Thymus (tissue), 11 donors: ENCODE results near the gene IFNG-AS1. TPM values are rescaled to one million over a fixed set of nuclear protein-coding genes. Genes with fewer than 3 reads are reported as not detected.

ENCODE experiments used
- DNase-seq, 9 donors: peaks; one replicate each; pipeline ENCODE4 v3.0.0-alpha.2; 2013; ENCODE audit warnings: low spot score in 9 of 9, low read depth in 6 of 9, missing footprints in 1 of 9
- H3K27ac ChIP-seq, 2 donors: one replicate each; pipeline ENCODE4 v1.5.1; 2013; ENCODE audit warnings: control low read depth in 1 of 2, low read depth in 1 of 2, low read length in 1 of 2, mild to moderate bottlenecking in 1 of 2, moderate library complexity in 1 of 2
- H3K27me3 ChIP-seq, 2 donors: one replicate each; pipeline ENCODE4 v1.5.1; 2013; ENCODE audit warnings: low read length in 1 of 2; ENCODE audit not compliant: control insufficient read depth in 2 of 2, insufficient read depth in 1 of 2
- H3K36me3 ChIP-seq, 2 donors: one replicate each; pipeline ENCODE4 v1.5.1; 2013; ENCODE audit warnings: low read length in 1 of 2, mild to moderate bottlenecking in 1 of 2, moderate library complexity in 1 of 2; ENCODE audit not compliant: control insufficient read depth in 2 of 2, insufficient read depth in 2 of 2
- H3K4me1 ChIP-seq, 2 donors: one replicate each; pipeline ENCODE4 v1.5.1; 2013; ENCODE audit warnings: low read length in 2 of 2; ENCODE audit not compliant: control insufficient read depth in 2 of 2, insufficient read depth in 2 of 2
- H3K4me3 ChIP-seq, 2 donors: one replicate each; pipeline ENCODE4 v1.5.1; 2013; ENCODE audit warnings: low read length in 2 of 2, control low read depth in 1 of 2, mild to moderate bottlenecking in 1 of 2
- H3K9me3 ChIP-seq, 2 donors: one replicate each; pipeline ENCODE4 v1.5.1; 2013; ENCODE audit warnings: low read length in 1 of 2, mild to moderate bottlenecking in 1 of 2; ENCODE audit not compliant: control insufficient read depth in 2 of 2, insufficient read depth in 1 of 2
- WGBS: extraction: QIAGEN DNeasy Blood & Tissue Kit; methylation state at CpG from one replicate; pipeline ENCODE4 v1.1.7; 2013; 5-methylcytosine and 5-hydroxymethylcytosine counted together
- polyA plus RNA-seq: library from polyadenylated mRNA; stranded (reverse); fragments of 200-250 nt; gene quantifications from one replicate; pipeline ENCODE4 v1.2.3, GENCODE V29; 2013
- total RNA-seq: library from RNA; stranded (reverse); fragments of 120-200 nt; gene quantifications from one replicate; pipeline ENCODE4 v1.2.4, GENCODE V29; 2013
- donor health status: healthy.

The IFNG-AS1 gene
- total and polyA plus RNA-seq, 2 donors = 0.07 to 1.3 TPM

- no peaks in the 10 kb centered on the region for H3K4me1 ChIP-seq
- H3K9me3 ChIP-seq = no peaks in the 10 kb centered on the region
- no peak for DNase-seq
- H3K36me3 ChIP-seq = no peaks in the 10 kb centered on the region
- H3K4me3 ChIP-seq = no peak overlapping the region
- no peak overlapping the region for H3K27ac ChIP-seq
- H3K27me3 ChIP-seq = no peaks in the 10 kb centered on the region
Observed at GRCh38 chr12:68037616-68038255, 48.5 kb downstream of the IFNG-AS1 start.

DNA sequence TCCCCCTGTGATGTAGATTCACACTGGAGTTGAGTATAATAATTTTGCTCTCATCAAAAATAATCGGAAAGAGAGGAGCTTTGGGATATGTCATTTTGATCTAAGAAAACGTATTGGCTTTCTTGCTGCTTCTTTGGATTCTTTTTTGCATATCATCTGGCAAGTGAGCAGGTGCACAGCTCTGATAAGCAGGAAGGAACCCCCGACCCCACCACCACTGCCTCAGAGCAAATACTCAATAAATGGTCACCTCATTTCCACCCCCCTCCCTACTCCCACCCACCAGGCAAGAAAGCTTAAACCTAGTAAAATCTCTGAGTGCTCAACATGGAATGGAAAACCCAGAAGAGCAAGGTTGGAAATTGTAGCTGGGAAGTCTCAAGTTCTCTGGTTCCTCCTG is 49.4 kb downstream of the IFNG-AS1 start:
- no peaks in the 10 kb centered on the region for H3K27me3 ChIP-seq
- 51% methylated on average over 3 of the region's 3 CpGs for WGBS
- H3K27ac ChIP-seq = no peak overlapping the region
- H3K9me3 ChIP-seq = no peaks in the 10 kb centered on the region
- H3K4me1 ChIP-seq = no peaks in the 10 kb centered on the region
- no peak overlapping the region for H3K4me3 ChIP-seq
- H3K36me3 ChIP-seq = no peaks in the 10 kb centered on the region
- DNase-seq = no peak

DNA sequence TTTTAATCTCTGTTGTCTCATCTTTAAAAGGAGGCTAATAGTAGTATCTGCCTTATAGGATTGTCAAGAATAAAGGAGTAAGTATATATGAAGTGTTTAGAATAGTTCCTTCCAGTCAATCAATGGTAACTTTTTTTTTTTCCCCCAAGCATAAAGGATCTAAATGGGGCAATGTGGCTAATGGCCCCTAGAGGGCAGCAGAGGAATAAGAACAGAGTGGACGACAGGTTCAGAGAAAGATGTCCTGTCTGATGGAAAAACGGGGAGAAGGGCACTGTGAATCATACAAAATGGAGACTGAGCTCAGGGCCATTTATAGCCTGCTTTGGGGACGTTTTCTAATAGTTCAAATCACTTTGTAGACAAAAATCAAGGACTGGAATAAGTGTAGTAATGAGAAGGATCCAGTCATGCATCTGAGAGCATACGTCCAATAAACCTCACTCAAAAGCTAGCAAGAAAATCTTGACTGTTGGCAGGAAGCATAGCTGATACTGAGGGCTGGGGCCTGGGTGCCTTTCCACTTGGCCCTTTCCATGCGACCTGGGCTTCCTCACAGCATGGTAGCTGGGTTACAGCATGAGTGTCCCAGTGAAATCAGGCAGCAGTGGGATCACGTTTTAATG is 51.3 kb downstream of the IFNG-AS1 start:
- H3K4me3 ChIP-seq = no peak overlapping the region
- H3K27ac ChIP-seq = no peak overlapping the region
- 44% methylated on average over 6 of the region's 6 CpGs for WGBS
- no peaks in the 10 kb centered on the region for H3K9me3 ChIP-seq
- H3K36me3 ChIP-seq = no peaks in the 10 kb centered on the region
- H3K4me1 ChIP-seq = no peaks in the 10 kb centered on the region
- peak; percentile 40 to 80 (median 57) for DNase-seq
- no peaks in the 10 kb centered on the region for H3K27me3 ChIP-seq

DNA sequence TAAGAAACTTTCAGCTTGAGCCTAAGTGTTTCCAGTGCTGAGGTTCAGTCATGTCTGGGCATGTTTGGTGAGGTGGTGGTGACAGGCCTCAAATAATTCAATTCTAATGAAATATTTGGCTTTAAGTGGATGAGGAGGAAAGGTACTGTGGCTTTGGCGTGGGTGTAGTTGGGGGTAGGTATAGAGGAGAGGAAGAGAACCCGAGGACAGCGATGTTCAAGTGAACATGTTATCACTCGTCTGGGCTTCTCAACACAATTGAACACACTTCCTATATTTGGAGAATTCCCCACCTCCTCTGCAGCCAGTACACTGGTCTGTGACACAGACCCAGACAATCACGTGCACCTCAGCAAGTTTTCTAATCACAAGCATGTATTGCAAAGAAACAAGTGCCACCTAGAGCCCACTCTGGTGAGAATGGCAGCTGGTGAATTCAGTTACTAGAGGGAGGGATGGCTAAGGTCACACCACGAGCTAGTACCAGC is 53.0 kb downstream of the IFNG-AS1 start:
- Histone ChIP-seq H3K4me3 (no peak overlapping the region), H3K36me3 (no peaks in the 10 kb centered on the region), H3K27ac (peak overlapping the region; percentile 19 to 49), H3K27me3 (no peaks in the 10 kb centered on the region), H3K4me1 (no peaks in the 10 kb centered on the region), H3K9me3 (no peaks in the 10 kb centered on the region)
- DNase-seq = peak in 2 of 9 donors; percentile 15 to 39
- WGBS = 55% methylated on average over 6 of the region's 6 CpGs

DNA sequence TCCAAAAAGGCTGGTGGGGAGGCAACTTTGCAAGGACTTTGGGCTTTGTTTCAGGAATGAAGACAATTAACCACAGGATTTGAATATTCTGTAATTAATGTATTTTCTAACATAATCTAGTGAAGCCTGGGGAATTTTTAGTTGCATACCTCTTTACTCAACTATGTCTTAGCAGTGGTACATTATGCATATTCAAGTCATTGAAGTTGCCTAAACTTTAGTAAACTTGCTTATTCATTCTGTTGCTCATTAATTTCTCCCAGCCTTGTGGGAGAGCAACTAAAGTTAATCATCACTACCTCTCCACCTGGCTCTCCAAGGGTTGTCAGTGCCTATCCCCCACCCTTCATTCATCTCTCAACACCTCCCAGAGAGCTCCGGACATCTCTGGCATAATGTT is 54.2 kb downstream of the IFNG-AS1 start:
- 96% methylated on average over 1 of the region's 1 CpG for WGBS

GRCh38 chr12:68048648-68049297 is 59.5 kb downstream of the IFNG-AS1 start:
- no peaks in the 10 kb centered on the region for H3K27me3 ChIP-seq
- H3K4me3 ChIP-seq = no peak overlapping the region
- DNase-seq = no peak
- no peak overlapping the region for H3K27ac ChIP-seq
- H3K4me1 ChIP-seq = no peaks in the 10 kb centered on the region
- no peaks in the 10 kb centered on the region for H3K9me3 ChIP-seq
- no peaks in the 10 kb centered on the region for H3K36me3 ChIP-seq
- WGBS = 96% methylated on average over 1 of the region's 1 CpG

More for the DNA sequence above, 54.2 kb downstream of the IFNG-AS1 start:
- Histone ChIP-seq H3K36me3 (no peaks in the 10 kb centered on the region), H3K9me3 (no peaks in the 10 kb centered on the region), H3K27ac (no peak overlapping the region), H3K4me3 (no peak overlapping the region), H3K27me3 (no peaks in the 10 kb centered on the region), H3K4me1 (no peaks in the 10 kb centered on the region)
- DNase-seq = no peak

DNA sequence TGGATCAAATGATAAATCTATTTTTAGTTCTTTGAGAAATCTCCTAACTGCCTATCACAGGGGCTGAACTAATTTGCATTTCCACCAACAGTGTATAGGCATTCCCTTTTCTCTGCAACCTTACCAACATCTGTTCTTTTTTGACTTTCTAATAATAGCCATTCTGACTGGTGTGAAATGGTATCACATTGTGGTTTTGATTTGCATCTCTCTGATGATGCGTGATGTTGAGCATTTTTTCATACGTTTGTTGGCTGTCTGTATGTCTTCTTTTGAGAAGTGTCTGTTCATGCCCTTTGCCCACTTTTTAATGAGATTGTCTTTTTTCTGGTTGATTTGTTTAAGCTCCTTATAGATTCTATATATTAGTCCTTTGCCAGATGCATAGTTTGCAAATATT is 67.1 kb downstream of the IFNG-AS1 start:
- 74% methylated on average over 2 of the region's 2 CpGs for WGBS
- Histone ChIP-seq H3K9me3 (peaks cover 0 to 4% of the 10 kb centered on the region in 2 donors), H3K36me3 (no peaks in the 10 kb centered on the region), H3K27ac (no peak overlapping the region), H3K27me3 (no peaks in the 10 kb centered on the region), H3K4me3 (no peak overlapping the region), H3K4me1 (no peaks in the 10 kb centered on the region)
- DNase-seq = no peak

GRCh38 chr12:68063900-68064590 is 74.8 kb downstream of the IFNG-AS1 start:
- Histone ChIP-seq H3K4me3 (no peak overlapping the region), H3K27ac (no peak overlapping the region), H3K36me3 (no peaks in the 10 kb centered on the region), H3K4me1 (no peaks in the 10 kb centered on the region), H3K27me3 (no peaks in the 10 kb centered on the region), H3K9me3 (peaks cover 0 to 15% of the 10 kb centered on the region in 2 donors)
- DNase-seq = no peak
- WGBS = 81% methylated on average over 6 of the region's 6 CpGs

- Histone ChIP-seq H3K27ac (no peak overlapping the region), H3K27me3 (no peaks in the 10 kb centered on the region), H3K4me3 (no peak overlapping the region), H3K4me1 (no peaks in the 10 kb centered on the region), H3K9me3 (peaks cover 0 to 16% of the 10 kb centered on the region in 2 donors), H3K36me3 (no peaks in the 10 kb centered on the region)
- DNase-seq = no peak
- 95% methylated on average over 1 of the region's 1 CpG for WGBS
Observed at GRCh38 chr12:68065163-68065562, 75.9 kb downstream of the IFNG-AS1 start.
